Activated CD8-positive, alpha-beta memory T cell treated with anti-CD3 and anti-CD28 coated beads, Interleukin-2, amount 50 U/mL, for 24 hours (primary cell): ENCODE results near the gene FITM1.
A peak's percentile ranks its signal among the peaks of the same experiment; 100 is the strongest.
"Not testable (repeated sequence)": the region's sequence is repeated elsewhere in the genome, so short reads cannot be mapped to it uniquely, and the experiment has no call there.

Experiments used
- DNase-seq: peaks from one replicate; pipeline ENCODE4 v3.0.0-alpha.2; 2020; ENCODE audit errors: extremely low read depth

FITM1 gene

GRCh38 chr14:24098229-24098926 is 32.1 kb upstream of the FITM1 start:
- no peak for DNase-seq

GRCh38 chr14:24098927-24099813 is 31.3 kb upstream of the FITM1 start:
- no peak for DNase-seq

GRCh38 chr14:24100197-24100981 is 30.1 kb upstream of the FITM1 start:
- no peak for DNase-seq

- no peak for DNase-seq
These were observed 29.4 kb upstream of the FITM1 start for GRCh38 chr14:24100982-24101494.

- DNase-seq, result no peak
These were observed 28.0 kb upstream of the FITM1 start for GRCh38 chr14:24102357-24103048.

- no peak for DNase-seq
These were observed 27.0 kb upstream of the FITM1 start for GRCh38 chr14:24103451-24103850.

- not testable (repeated sequence) for DNase-seq
These were observed 24.7 kb upstream of the FITM1 start for GRCh38 chr14:24105609-24106239.

- no peak for DNase-seq
These were observed 23.7 kb upstream of the FITM1 start for GRCh38 chr14:24106672-24107271.

GRCh38 chr14:24108336-24108874 is 22.1 kb upstream of the FITM1 start:
- no peak for DNase-seq

- DNase-seq, result no peak
These were observed 20.4 kb upstream of the FITM1 start for GRCh38 chr14:24110060-24110459.

GRCh38 chr14:24110523-24110922 is 19.9 kb upstream of the FITM1 start:
- DNase-seq, result no peak

GRCh38 chr14:24113379-24113800 is 17.1 kb upstream of the FITM1 start:
- DNase-seq, result no peak

- peak; percentile 57 for DNase-seq
These were observed 16.5 kb upstream of the FITM1 start for GRCh38 chr14:24113801-24114531.

- peak; percentile 94 for DNase-seq
These were observed 15.7 kb upstream of the FITM1 start, which contains the start of the genes DCAF11 and NRL for GRCh38 chr14:24114532-24115421. TSS of gene DCAF11 (plus strand) at chr14:24114777. CDS start at chr14:24115595, 818 bp downstream. TSS of gene NRL (minus strand) at chr14:24114949. CDS start at chr14:24082848, 32,101 bp downstream.

GRCh38 chr14:24115422-24116127 is 14.9 kb upstream of the FITM1 start:
- no peak for DNase-seq

- no peak for DNase-seq
These were observed 14.2 kb upstream of the FITM1 start for GRCh38 chr14:24116128-24116814.

- DNase-seq, result no peak
These were observed 13.3 kb upstream of the FITM1 start for GRCh38 chr14:24117179-24117578.
